Activated CD8-positive, alpha-beta T cell treated with anti-CD3 and anti-CD28 coated beads for 36 hours (primary cell): Measurements from ENCODE around the gene TGM1. TPM values are rescaled to one million over a fixed set of nuclear protein-coding genes. Genes with fewer than 3 reads are reported as not detected.

ENCODE experiments used
- ATAC-seq: fragments of 200-7000 bp; cut with Tn5 transposase; one replicate; pipeline ENCODE4 v1.10.0; 2021; ENCODE audit warnings: mild to moderate bottlenecking, moderate library complexity
- CTCF ChIA-PET: fragments of 350-600 bp; sonication (Branson Sonifier 250); formaldehyde crosslinking; loops from one replicate; lab custom pipeline; 2021; ENCODE audit warnings: antibody characterized with exemption; lab: Charles Lee
- POLR2A ChIA-PET: fragments of 350-600 bp; sonication (Branson Sonifier 250); formaldehyde crosslinking; loops from one replicate; lab custom pipeline; 2021; ENCODE audit warnings: antibody characterized with exemption; lab: Charles Lee
- DNase-seq: peaks from one replicate; pipeline ENCODE4 v3.0.0-alpha.2; 2020
- H3K27ac Mint-ChIP-seq: one replicate; pipeline ENCODE4 v1.8.0; 2021; ENCODE audit warnings: mild to moderate bottlenecking, mixed read lengths
- H3K27me3 Mint-ChIP-seq: one replicate; pipeline ENCODE4 v1.8.0; 2021; ENCODE audit warnings: mixed read lengths
- H3K36me3 Mint-ChIP-seq: one replicate; pipeline ENCODE4 v1.8.0; 2021; ENCODE audit warnings: low read depth, mixed read lengths
- H3K4me1 Mint-ChIP-seq: one replicate; pipeline ENCODE4 v1.8.0; 2021; ENCODE audit warnings: low read depth, mixed read lengths
- H3K4me3 Mint-ChIP-seq: one replicate; pipeline ENCODE4 v1.8.0; 2021; ENCODE audit warnings: mild to moderate bottlenecking, moderate library complexity, mixed read lengths
- H3K9me3 Mint-ChIP-seq: one replicate; pipeline ENCODE4 v1.8.0; 2021; ENCODE audit warnings: mixed read lengths
- intact Hi-C: fragments of 100-400 bp; cut with micrococcal nuclease; formaldehyde crosslinking; loops from one replicate; pipeline ENCODE4 v1.10.0; 2022
- total RNA-seq, 2 experiments: library from RNA; stranded (reverse); gene quantifications; one replicate each; pipeline ENCODE4 v1.2.3, GENCODE V29; 2021
- TF ChIP-seq, protein P1 (sequence below): fragments of 200-600 bp; IDR thresholded peaks from one replicate; pipeline ENCODE4 v1.8.0; 2022; ENCODE audit warnings: antibody characterized with exemption, mild to moderate bottlenecking

TGM1 gene
- total RNA-seq, 2 experiments from 2014 or later, result 3.0 to 3.1 TPM

DNA sequence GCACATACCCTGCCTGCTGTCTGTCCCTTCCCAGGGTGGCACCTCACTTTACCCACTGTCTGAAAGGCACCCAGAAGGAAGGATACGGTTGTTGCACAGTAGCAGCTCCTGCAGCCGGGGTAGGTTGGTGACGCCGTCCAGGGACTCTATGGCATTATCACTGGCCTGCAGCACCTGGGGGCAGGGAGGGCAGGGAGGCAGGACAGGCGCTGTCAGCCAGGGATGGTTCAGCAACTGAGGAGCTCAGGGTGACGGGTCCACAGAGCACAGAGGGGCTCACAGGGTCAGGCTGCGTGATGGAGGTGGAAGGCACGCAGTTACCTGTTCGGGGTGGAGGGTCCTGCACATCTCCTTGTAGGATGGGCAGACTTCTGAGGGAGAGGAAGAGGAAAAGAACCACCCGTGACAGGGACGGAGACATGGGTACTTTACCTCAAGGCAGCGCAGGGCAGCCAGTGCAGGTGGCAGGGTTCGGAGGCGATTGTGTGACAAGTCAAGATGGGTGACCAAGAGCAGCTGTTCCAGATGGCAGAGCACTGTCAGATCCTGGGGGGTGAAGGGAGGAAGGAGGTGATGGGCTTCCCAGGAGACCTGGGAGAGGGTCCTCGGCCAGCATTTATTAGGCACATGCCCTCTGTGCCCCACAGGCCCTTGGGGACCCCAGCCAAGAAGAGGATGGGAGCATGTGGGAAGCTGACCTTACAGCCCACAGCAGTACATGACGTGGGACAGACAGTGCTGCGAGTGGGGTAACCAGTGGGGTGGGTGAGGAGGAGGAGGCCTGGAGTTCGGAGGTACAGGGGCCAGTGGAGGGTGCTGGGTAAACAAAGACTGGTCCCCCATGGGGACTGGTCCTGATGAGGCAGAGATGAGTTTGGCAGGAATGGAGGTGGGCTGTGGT lies 3.6 kb upstream of the TGM1 start:
- Mint-ChIP-seq H3K36me3 (peaks cover 11% of the 10 kb centered on the region), H3K9me3 (no peaks in the 10 kb centered on the region), H3K4me1 (peaks cover 8% of the 10 kb centered on the region), H3K4me3 (no peak overlapping the region), H3K27ac (no peak overlapping the region), H3K27me3 (no peaks in the 10 kb centered on the region)
- CTCF ChIA-PET, result interaction anchor here (1.2 to 2.7 kb wide), 2 partner anchors 34 to 42 kb away, joined by 3 to 8 read pairs; partner anchors contain the start of gene CIDEB
- no peak for ATAC-seq
- POLR2A ChIA-PET, result interaction anchor here (1.1 to 1.6 kb wide), 3 partner anchors 11 to 15 kb away, joined by 3 to 4 read pairs (median 3); no protein-coding TSS in a partner anchor
- intact Hi-C loops, result no loop called here
- TF ChIP-seq, protein P1, sequence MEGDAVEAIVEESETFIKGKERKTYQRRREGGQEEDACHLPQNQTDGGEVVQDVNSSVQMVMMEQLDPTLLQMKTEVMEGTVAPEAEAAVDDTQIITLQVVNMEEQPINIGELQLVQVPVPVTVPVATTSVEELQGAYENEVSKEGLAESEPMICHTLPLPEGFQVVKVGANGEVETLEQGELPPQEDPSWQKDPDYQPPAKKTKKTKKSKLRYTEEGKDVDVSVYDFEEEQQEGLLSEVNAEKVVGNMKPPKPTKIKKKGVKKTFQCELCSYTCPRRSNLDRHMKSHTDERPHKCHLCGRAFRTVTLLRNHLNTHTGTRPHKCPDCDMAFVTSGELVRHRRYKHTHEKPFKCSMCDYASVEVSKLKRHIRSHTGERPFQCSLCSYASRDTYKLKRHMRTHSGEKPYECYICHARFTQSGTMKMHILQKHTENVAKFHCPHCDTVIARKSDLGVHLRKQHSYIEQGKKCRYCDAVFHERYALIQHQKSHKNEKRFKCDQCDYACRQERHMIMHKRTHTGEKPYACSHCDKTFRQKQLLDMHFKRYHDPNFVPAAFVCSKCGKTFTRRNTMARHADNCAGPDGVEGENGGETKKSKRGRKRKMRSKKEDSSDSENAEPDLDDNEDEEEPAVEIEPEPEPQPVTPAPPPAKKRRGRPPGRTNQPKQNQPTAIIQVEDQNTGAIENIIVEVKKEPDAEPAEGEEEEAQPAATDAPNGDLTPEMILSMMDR, result no peak
- no peak for DNase-seq

DNA sequence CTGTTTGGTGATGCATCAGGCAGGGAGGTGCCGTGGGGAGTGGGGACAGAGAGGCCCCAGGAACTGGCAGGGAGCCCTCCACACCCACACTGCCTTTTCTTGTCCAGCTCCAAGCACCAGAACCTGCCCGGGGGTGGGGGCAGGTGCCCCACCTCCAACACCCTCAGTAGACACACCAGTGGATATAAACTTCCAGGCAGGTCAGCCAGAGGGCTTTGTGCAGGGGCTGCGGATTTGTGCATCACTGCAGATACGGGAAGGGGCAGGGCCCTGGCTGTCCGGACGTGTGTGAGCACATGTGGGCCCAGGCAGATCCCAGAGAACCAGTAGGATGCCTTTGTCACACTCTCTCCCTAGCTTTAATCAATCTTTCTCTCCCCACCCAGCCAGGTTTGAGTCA lies 1.3 kb upstream of the TGM1 start:
- ATAC-seq, result no peak
- no peaks in the 10 kb centered on the region for H3K4me1 Mint-ChIP-seq
- no peak overlapping the region for H3K27ac Mint-ChIP-seq
- CTCF ChIA-PET, result interaction anchor here (1.1 to 1.4 kb wide), 3 partner anchors 16 to 32 kb away, joined by 3 to 5 read pairs (median 4); no protein-coding TSS in a partner anchor
- H3K27me3 Mint-ChIP-seq, result no peaks in the 10 kb centered on the region
- H3K36me3 Mint-ChIP-seq, result peaks cover 11% of the 10 kb centered on the region
- no peak for DNase-seq
- no peak overlapping the region for H3K4me3 Mint-ChIP-seq
- H3K9me3 Mint-ChIP-seq, result no peaks in the 10 kb centered on the region
- TF ChIP-seq, protein P1, result no peak
- intact Hi-C loops, result no loop called here
- POLR2A ChIA-PET, result interaction anchor here (1.4 kb wide), 1 partner anchor 27 kb away, joined by 3 read pairs; no protein-coding TSS in a partner anchor

DNA sequence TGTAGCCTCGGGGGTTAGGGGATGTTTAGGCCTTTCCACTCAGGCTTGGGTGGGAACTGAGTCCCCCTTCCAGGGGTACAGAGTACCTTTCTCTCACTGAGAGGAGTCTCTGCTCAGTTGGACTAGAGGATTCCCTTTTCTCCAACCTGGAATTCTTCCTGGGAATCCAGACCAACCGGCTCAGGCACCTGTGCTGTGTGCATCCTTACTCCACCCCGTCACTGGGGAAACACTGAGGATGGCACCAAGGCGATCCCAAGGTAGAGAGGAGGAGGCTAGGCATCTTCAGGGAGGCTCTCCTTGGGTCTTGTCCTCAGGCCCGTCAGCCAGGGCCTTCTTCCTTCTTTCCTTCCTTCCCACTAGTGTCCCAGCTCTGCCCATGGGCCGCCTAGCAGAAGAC lies 871 bp upstream of the TGM1 start:
- no peaks in the 10 kb centered on the region for H3K27me3 Mint-ChIP-seq
- H3K36me3 Mint-ChIP-seq, result peaks cover 11% of the 10 kb centered on the region
- POLR2A ChIA-PET, result interaction anchor here (1.2 to 1.4 kb wide), 2 partner anchors 27 to 168 kb away, joined by 3 to 5 read pairs; no protein-coding TSS in a partner anchor
- no peak overlapping the region for H3K4me3 Mint-ChIP-seq
- DNase-seq, result no peak
- CTCF ChIA-PET, result interaction anchor here (1.1 to 1.4 kb wide), 3 partner anchors 16 to 33 kb away, joined by 3 to 5 read pairs (median 3); no protein-coding TSS in a partner anchor
- TF ChIP-seq, protein P1, result no peak
- no peak for ATAC-seq
- H3K9me3 Mint-ChIP-seq, result no peaks in the 10 kb centered on the region
- intact Hi-C loops, result no loop called here
- no peak overlapping the region for H3K27ac Mint-ChIP-seq
- H3K4me1 Mint-ChIP-seq, result no peaks in the 10 kb centered on the region

DNA sequence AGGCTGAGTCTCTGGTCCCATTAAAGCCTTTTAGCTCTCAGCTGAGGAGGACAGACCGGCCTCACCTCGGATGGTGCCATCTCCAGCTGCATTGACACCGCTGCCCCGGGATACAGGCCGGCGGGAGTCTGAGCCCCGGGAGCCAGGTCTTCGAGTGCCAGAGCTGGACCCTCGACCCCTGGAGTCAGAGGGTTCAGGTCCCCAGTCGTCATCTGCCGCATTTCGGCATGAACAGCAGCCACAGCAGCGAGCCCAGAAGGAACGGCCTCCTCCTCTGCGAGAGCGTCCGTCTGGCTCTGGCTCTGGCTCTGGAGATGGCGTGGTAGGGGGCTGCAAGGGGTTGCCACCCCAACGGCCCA lies 1.0 kb downstream of the TGM1 start:
- Mint-ChIP-seq H3K27ac (no peak overlapping the region), H3K4me1 (no peaks in the 10 kb centered on the region), H3K27me3 (no peaks in the 10 kb centered on the region), H3K4me3 (no peak overlapping the region), H3K36me3 (peaks cover 4% of the 10 kb centered on the region), H3K9me3 (no peaks in the 10 kb centered on the region)
- DNase-seq (no peak), ATAC-seq (no peak)
- CTCF ChIA-PET, result interaction anchor here (0.9 to 2.1 kb wide), 4 partner anchors 9 to 76 kb away, joined by 3 to 9 read pairs (median 6); partner anchors contain the start of genes RABGGTA and TINF2
- TF ChIP-seq, protein P1, result no peak
- POLR2A ChIA-PET, result interaction anchor here (0.8 to 2.0 kb wide), 2 partner anchors 9 to 28 kb away, joined by 3 to 10 read pairs; partner anchors contain the start of gene RABGGTA
- intact Hi-C loops, result no loop called here
